H9 (cell line): ENCODE measurements around the gene WDPCP. TPM values are rescaled to one million over a fixed set of nuclear protein-coding genes. Genes with fewer than 3 reads are reported as not detected.

ENCODE experiments used
- DNase-seq: peaks from one replicate; pipeline ENCODE4 v3.0.0-alpha.2; 2017
- H2AFZ ChIP-seq: one replicate; pipeline ENCODE4 v1.6.1; 2013; ENCODE audit warnings: mild to moderate bottlenecking, low read length, control low read depth, moderate library complexity
- H2AK5ac ChIP-seq: 2 replicates; pipeline ENCODE4 v1.6.1; 2013; ENCODE audit warnings: low read length, control low read depth, mixed read lengths; ENCODE audit not compliant: insufficient read length
- H2BK120ac ChIP-seq: one replicate; pipeline ENCODE4 v1.6.1; 2013; ENCODE audit warnings: low read depth, mild to moderate bottlenecking, low read length, control low read depth, inconsistent platforms; ENCODE audit not compliant: poor library complexity, severe bottlenecking
- H2BK12ac ChIP-seq: 2 replicates; pipeline ENCODE4 v1.6.1; 2013; ENCODE audit warnings: low read length, control low read depth, mixed read lengths, low read depth; ENCODE audit not compliant: insufficient read length
- H2BK15ac ChIP-seq: 2 replicates; pipeline ENCODE4 v1.6.1; 2013; ENCODE audit warnings: low read depth, low read length, control low read depth
- H2BK20ac ChIP-seq: one replicate; pipeline ENCODE4 v1.6.1; 2013; ENCODE audit warnings: low read depth, mild to moderate bottlenecking, low read length, control low read depth, inconsistent platforms; ENCODE audit not compliant: poor library complexity, severe bottlenecking
- H2BK5ac ChIP-seq: 2 replicates; pipeline ENCODE4 v1.6.1; 2013; ENCODE audit warnings: low read length, control low read depth, mixed read lengths; ENCODE audit not compliant: insufficient read length
- H3K14ac ChIP-seq: 2 replicates; pipeline ENCODE4 v1.6.1; 2013; ENCODE audit warnings: low read length, control low read depth; ENCODE audit not compliant: insufficient read depth
- H3K18ac ChIP-seq: 2 replicates; pipeline ENCODE4 v1.6.1; 2013; ENCODE audit warnings: low read depth, mild to moderate bottlenecking, mixed read lengths, low read length, control low read depth; ENCODE audit not compliant: insufficient read length
- H3K23ac ChIP-seq: 2 replicates; pipeline ENCODE4 v1.6.1; 2013; ENCODE audit warnings: low read length, control low read depth, mixed read lengths, low read depth; ENCODE audit not compliant: insufficient read length
- H3K23me2 ChIP-seq: 2 replicates; pipeline ENCODE4 v1.6.1; 2013; ENCODE audit warnings: low read depth, mild to moderate bottlenecking, mixed read lengths, low read length, control low read depth; ENCODE audit not compliant: insufficient read length, poor library complexity, severe bottlenecking
- H3K27ac ChIP-seq: 2 replicates; pipeline ENCODE4 v1.5.1; 2013; ENCODE audit warnings: low read length, control low read depth, mixed read lengths, low read depth; ENCODE audit not compliant: insufficient read length
- H3K27me3 ChIP-seq: 2 replicates; pipeline ENCODE4 v1.6.1; 2013; ENCODE audit warnings: low read length, control low read depth, inconsistent platforms; ENCODE audit not compliant: insufficient read depth
- H3K4ac ChIP-seq: 2 replicates; pipeline ENCODE4 v1.6.1; 2013; ENCODE audit warnings: low read depth, mild to moderate bottlenecking, control low read depth, inconsistent platforms, low read length, moderate library complexity
- H3K4me1 ChIP-seq: 2 replicates; pipeline ENCODE4 v1.6.1; 2013; ENCODE audit warnings: low read length, control low read depth, inconsistent platforms; ENCODE audit not compliant: insufficient read depth
- H3K4me2 ChIP-seq: 2 replicates; pipeline ENCODE4 v1.6.1; 2013; ENCODE audit warnings: low read length, control low read depth, mixed read lengths; ENCODE audit not compliant: insufficient read length, insufficient read depth
- H3K56ac ChIP-seq: 2 replicates; pipeline ENCODE4 v1.6.1; 2013; ENCODE audit warnings: low read depth, mild to moderate bottlenecking, mixed read lengths, low read length, control low read depth; ENCODE audit not compliant: insufficient read length
- H3K79me1 ChIP-seq: 2 replicates; pipeline ENCODE4 v1.6.1; 2013; ENCODE audit warnings: low read depth, mild to moderate bottlenecking, moderate library complexity, low read length, control low read depth, inconsistent platforms; ENCODE audit not compliant: insufficient read depth, poor library complexity, severe bottlenecking
- H3K79me2 ChIP-seq: 2 replicates; pipeline ENCODE4 v1.6.1; 2013; ENCODE audit warnings: low read length, control low read depth, inconsistent platforms; ENCODE audit not compliant: insufficient read depth
- H3K9ac ChIP-seq: 2 replicates; pipeline ENCODE4 v1.6.1; 2013; ENCODE audit warnings: low read length, control low read depth, mixed read lengths; ENCODE audit not compliant: insufficient read length; ENCODE audit errors: extremely low read depth
- H3K9me3 ChIP-seq: one replicate; pipeline ENCODE4 v1.6.1; 2013; ENCODE audit warnings: low read depth, low read length, inconsistent platforms; ENCODE audit not compliant: control insufficient read depth
- H3T11ph ChIP-seq: one replicate; pipeline ENCODE4 v1.6.1; 2013; ENCODE audit warnings: mild to moderate bottlenecking, low read length, control low read depth, inconsistent platforms
- H4K20me1 ChIP-seq: one replicate; pipeline ENCODE4 v1.6.1; 2013; ENCODE audit not compliant: control insufficient read depth, insufficient read length, insufficient read depth
- H4K5ac ChIP-seq: 2 replicates; pipeline ENCODE4 v1.6.1; 2013; ENCODE audit warnings: low read depth, mild to moderate bottlenecking, mixed read lengths, low read length, control low read depth; ENCODE audit not compliant: insufficient read length
- H4K8ac ChIP-seq: replicated peaks from 2 replicates; pipeline ENCODE4 v1.6.1; 2013; ENCODE audit warnings: low read length, control low read depth, mixed read lengths, low read depth; ENCODE audit not compliant: insufficient read length
- H4K91ac ChIP-seq: 2 replicates; pipeline ENCODE4 v1.6.1; 2013; ENCODE audit warnings: low read depth, mild to moderate bottlenecking, moderate library complexity, mixed read lengths, low read length, control low read depth; ENCODE audit not compliant: insufficient read length
- H3K27ac Mint-ChIP-seq, 3 experiments: 2 replicates in 2 of 3; 3 replicates in 1 of 3; pipeline ENCODE4 v1.8.0; 2020 to 2021; ENCODE audit warnings: mixed read lengths in 3 of 3, mild to moderate bottlenecking in 1 of 3, moderate library complexity in 1 of 3
- H3K27me3 Mint-ChIP-seq: 2 replicates; pipeline ENCODE4 v1.8.0; 2021; ENCODE audit warnings: low read depth, mild to moderate bottlenecking, moderate library complexity, mixed read lengths
- H3K36me3 Mint-ChIP-seq, 3 experiments: 2 replicates in 2 of 3; 3 replicates in 1 of 3; pipeline ENCODE4 v1.8.0; 2020 to 2021; ENCODE audit warnings: low read depth in 3 of 3, mixed read lengths in 3 of 3; ENCODE audit not compliant: insufficient read depth in 1 of 3
- H3K4me1 Mint-ChIP-seq, 2 experiments: 2 replicates each; pipeline ENCODE4 v1.8.0; 2020; ENCODE audit warnings: mixed read lengths in 2 of 2
- H3K4me3 Mint-ChIP-seq, 2 experiments: 2 replicates in 1 of 2; 3 replicates in 1 of 2; pipeline ENCODE4 v1.8.0; 2020 to 2021; ENCODE audit warnings: mild to moderate bottlenecking in 2 of 2, mixed read lengths in 2 of 2, moderate library complexity in 1 of 2
- H3K9me3 Mint-ChIP-seq, 2 experiments: 2 replicates in 1 of 2; 3 replicates in 1 of 2; pipeline ENCODE4 v1.8.0; 2020; ENCODE audit warnings: mild to moderate bottlenecking in 2 of 2, mixed read lengths in 2 of 2, moderate library complexity in 1 of 2
- WGBS: extraction: QIAGEN DNeasy Blood & Tissue Kit; methylation state at CpG from one replicate; pipeline ENCODE4 v1.1.7; 2013; ENCODE audit warnings: missing lambda C conversion rate, low lambda C conversion rate, mixed read lengths; ENCODE audit not compliant: insufficient read length; ENCODE audit errors: extremely low coverage; 5-methylcytosine and 5-hydroxymethylcytosine counted together
- total RNA-seq: library from RNA; stranded (reverse); gene quantifications from 2 replicates; pipeline ENCODE4 v1.2.1, GENCODE V29; 2021
- TF ChIP-seq, protein P1 (sequence below): fragments of 200-600 bp; sonication (generic); conservative IDR thresholded peaks from 3 replicates; pipeline ENCODE4 v1.8.0; 2021; ENCODE audit warnings: antibody characterized with exemption, mild to moderate bottlenecking

WDPCP gene
- total RNA-seq, 1 experiment from 2014 or later: 22.4 TPM

DNA sequence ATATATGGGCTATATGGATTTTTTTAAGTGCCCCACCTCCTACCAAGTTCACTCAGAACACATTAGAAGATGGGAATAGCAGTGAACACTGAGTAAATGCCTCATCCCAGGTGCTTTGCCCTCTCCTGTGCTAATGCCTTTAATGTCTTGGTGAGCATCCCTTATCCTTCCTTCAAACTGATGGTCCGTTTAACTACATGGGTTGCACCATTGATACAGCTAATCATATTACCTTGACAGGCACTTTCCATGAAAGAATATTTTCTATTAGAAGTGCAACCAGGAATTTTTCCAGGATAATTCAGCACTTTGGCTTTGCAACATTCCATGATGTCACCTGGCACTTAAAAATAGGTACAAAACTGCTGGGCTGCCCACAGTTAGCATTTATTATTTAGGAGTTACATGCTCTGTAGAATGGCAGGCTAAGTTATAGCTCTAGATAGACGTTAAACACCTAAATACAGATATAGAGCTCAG lies 74.0 kb downstream of the WDPCP start:
- no peak for DNase-seq
- peaks cover 23% of the 10 kb centered on the region in 2 experiments for H3K9me3 Mint-ChIP-seq
- Histone ChIP-seq H3K23ac (no peak overlapping the region), H3K79me2 (no peaks in the 10 kb centered on the region), H4K5ac (no peak overlapping the region), H2AFZ (no peak overlapping the region), H3K79me1 (peaks cover 2% of the 10 kb centered on the region), H3K4ac (no peak overlapping the region), H3K27ac (no peak overlapping the region), H3T11ph (no peak overlapping the region), H4K91ac (no peak overlapping the region), H3K4me1 (no peaks in the 10 kb centered on the region; the same call in 1 of the 2 replicates), H3K23me2 (no peaks in the 10 kb centered on the region), H3K56ac (no peak overlapping the region), H3K14ac (no peak overlapping the region), H2BK15ac (no peak overlapping the region), H3K27me3 (no peaks in the 10 kb centered on the region), H3K9ac (no peak overlapping the region), H2BK120ac (no peak overlapping the region), H2BK20ac (no peak overlapping the region), H4K8ac (no peak overlapping the region), H4K20me1 (no peaks in the 10 kb centered on the region), H2BK12ac (no peak overlapping the region), H2AK5ac (no peak overlapping the region), H3K9me3 (no peaks in the 10 kb centered on the region), H3K4me2 (no peak overlapping the region), H3K18ac (no peak overlapping the region), H2BK5ac (no peak overlapping the region)
- no peaks in the 10 kb centered on the region for H3K27me3 Mint-ChIP-seq
- peaks cover 12 to 24% (median 20%) of the 10 kb centered on the region in 3 experiments; a peak in 6 of 7 replicates for H3K36me3 Mint-ChIP-seq
- H3K4me1 Mint-ChIP-seq: peaks cover 0 to 2% of the 10 kb centered on the region in 2 experiments; a peak in 1 of 4 replicates
- H3K27ac Mint-ChIP-seq: no peak overlapping the region
- TF ChIP-seq, protein P1, sequence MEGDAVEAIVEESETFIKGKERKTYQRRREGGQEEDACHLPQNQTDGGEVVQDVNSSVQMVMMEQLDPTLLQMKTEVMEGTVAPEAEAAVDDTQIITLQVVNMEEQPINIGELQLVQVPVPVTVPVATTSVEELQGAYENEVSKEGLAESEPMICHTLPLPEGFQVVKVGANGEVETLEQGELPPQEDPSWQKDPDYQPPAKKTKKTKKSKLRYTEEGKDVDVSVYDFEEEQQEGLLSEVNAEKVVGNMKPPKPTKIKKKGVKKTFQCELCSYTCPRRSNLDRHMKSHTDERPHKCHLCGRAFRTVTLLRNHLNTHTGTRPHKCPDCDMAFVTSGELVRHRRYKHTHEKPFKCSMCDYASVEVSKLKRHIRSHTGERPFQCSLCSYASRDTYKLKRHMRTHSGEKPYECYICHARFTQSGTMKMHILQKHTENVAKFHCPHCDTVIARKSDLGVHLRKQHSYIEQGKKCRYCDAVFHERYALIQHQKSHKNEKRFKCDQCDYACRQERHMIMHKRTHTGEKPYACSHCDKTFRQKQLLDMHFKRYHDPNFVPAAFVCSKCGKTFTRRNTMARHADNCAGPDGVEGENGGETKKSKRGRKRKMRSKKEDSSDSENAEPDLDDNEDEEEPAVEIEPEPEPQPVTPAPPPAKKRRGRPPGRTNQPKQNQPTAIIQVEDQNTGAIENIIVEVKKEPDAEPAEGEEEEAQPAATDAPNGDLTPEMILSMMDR: no peak
- no CpG with 5 or more reads among the region's 2 CpGs for WGBS
- no peak overlapping the region for H3K4me3 Mint-ChIP-seq
